ENCODE results near the gene MMP15.
"Not testable (repeated sequence)": the region's sequence is repeated elsewhere in the genome, so short reads cannot be mapped to it uniquely, and the experiment has no call there.

The MMP15 gene

GRCh38 chr16:57996406-57997175 is 29.0 kb upstream of the MMP15 start:
- DNase-seq (ENCODE audit: low read depth in 1 of 2, low spot score in 1 of 2): no peak

GRCh38 chr16:57997176-57997527 is 28.4 kb upstream of the MMP15 start:
- DNase-seq (ENCODE audit: low read depth in 1 of 2, low spot score in 1 of 2): no peak

- DNase-seq (ENCODE audit: low read depth in 1 of 2, low spot score in 1 of 2): no peak
Measured at GRCh38 chr16:57997528-57998265, 27.9 kb upstream of the MMP15 start.

- no peak for DNase-seq (ENCODE audit: low read depth in 1 of 2, low spot score in 1 of 2)
Measured at GRCh38 chr16:57998486-57998885, 27.1 kb upstream of the MMP15 start.

GRCh38 chr16:57998992-57999365 is 26.6 kb upstream of the MMP15 start:
- DNase-seq (ENCODE audit: low read depth in 1 of 2, low spot score in 1 of 2): no peak

- DNase-seq (ENCODE audit: low read depth in 1 of 2, low spot score in 1 of 2): no peak
Measured at GRCh38 chr16:57999366-57999970, 26.1 kb upstream of the MMP15 start.

- DNase-seq (ENCODE audit: low read depth in 1 of 2, low spot score in 1 of 2): no peak
Measured at GRCh38 chr16:57999971-58000705, 25.4 kb upstream of the MMP15 start, which contains the start of gene ZNF319. TSS of gene ZNF319 (minus strand) at chr16:58000672. CDS start at chr16:57998265, 2,407 bp downstream.

GRCh38 chr16:58000706-58001676 is 24.6 kb upstream of the MMP15 start, which contains the start of gene USB1:
TSS of gene USB1 (plus strand) at chr16:58001407. CDS start at chr16:58001484, 77 bp downstream.
- DNase-seq (ENCODE audit: low read depth in 1 of 2, low spot score in 1 of 2): peak; percentile 65 to 76

- DNase-seq (ENCODE audit: low read depth in 1 of 2, low spot score in 1 of 2): no peak
Measured at GRCh38 chr16:58001781-58002415, 23.7 kb upstream of the MMP15 start.

GRCh38 chr16:58002416-58002800 is 23.1 kb upstream of the MMP15 start:
- no peak for DNase-seq (ENCODE audit: low read depth in 1 of 2, low spot score in 1 of 2)

GRCh38 chr16:58002936-58003335 is 22.6 kb upstream of the MMP15 start:
- no peak for DNase-seq (ENCODE audit: low read depth in 1 of 2, low spot score in 1 of 2)

GRCh38 chr16:58004736-58005135 is 20.8 kb upstream of the MMP15 start:
- not testable (repeated sequence) for DNase-seq (ENCODE audit: low read depth in 1 of 2, low spot score in 1 of 2)

GRCh38 chr16:58009856-58010416 is 15.6 kb upstream of the MMP15 start:
- no peak for DNase-seq (ENCODE audit: low read depth in 1 of 2, low spot score in 1 of 2)

GRCh38 chr16:58010886-58011285 is 14.7 kb upstream of the MMP15 start:
- no peak for DNase-seq (ENCODE audit: low read depth in 1 of 2, low spot score in 1 of 2)

GRCh38 chr16:58011652-58012051 is 13.9 kb upstream of the MMP15 start:
- DNase-seq (ENCODE audit: low read depth in 1 of 2, low spot score in 1 of 2): no peak

- DNase-seq (ENCODE audit: low read depth in 1 of 2, low spot score in 1 of 2): no peak
Measured at GRCh38 chr16:58012481-58012880, 13.1 kb upstream of the MMP15 start.

- no peak for DNase-seq (ENCODE audit: low read depth in 1 of 2, low spot score in 1 of 2)
Measured at GRCh38 chr16:58013201-58013956, 12.2 kb upstream of the MMP15 start.

- DNase-seq (ENCODE audit: low read depth in 1 of 2, low spot score in 1 of 2): no peak
Measured at GRCh38 chr16:58016840-58017446, 8.6 kb upstream of the MMP15 start.

Data from activated CD4-positive, alpha-beta T cell treated with anti-CD3 and anti-CD28 coated beads, Interleukin-2, amount 50 U/mL, for 24 hours (primary cell).